Uterus (tissue), 2 donors: ENCODE data around the gene COL4A2.

Source experiments
- POLR2A ChIP-seq, 2 donors: fragments of 450-650 bp; IDR thresholded peaks; one replicate each; pipeline ENCODE4 v1.6.1; 2016; ENCODE audit warnings: antibody characterized with exemption in 2 of 2, mild to moderate bottlenecking in 1 of 2, moderate library complexity in 1 of 2
- TF ChIP-seq, protein P1 (sequence below), 4 experiments: fragments of 200-600 bp in 2 of 4; fragments of 450-650 bp in 2 of 4; sonication (generic) in 2 of 4; IDR thresholded peaks; one replicate each; pipeline ENCODE4 v1.5.1; 2016 to 2019; ENCODE audit warnings: antibody characterized with exemption in 4 of 4, mild to moderate bottlenecking in 2 of 4, moderate library complexity in 1 of 4

DNA sequence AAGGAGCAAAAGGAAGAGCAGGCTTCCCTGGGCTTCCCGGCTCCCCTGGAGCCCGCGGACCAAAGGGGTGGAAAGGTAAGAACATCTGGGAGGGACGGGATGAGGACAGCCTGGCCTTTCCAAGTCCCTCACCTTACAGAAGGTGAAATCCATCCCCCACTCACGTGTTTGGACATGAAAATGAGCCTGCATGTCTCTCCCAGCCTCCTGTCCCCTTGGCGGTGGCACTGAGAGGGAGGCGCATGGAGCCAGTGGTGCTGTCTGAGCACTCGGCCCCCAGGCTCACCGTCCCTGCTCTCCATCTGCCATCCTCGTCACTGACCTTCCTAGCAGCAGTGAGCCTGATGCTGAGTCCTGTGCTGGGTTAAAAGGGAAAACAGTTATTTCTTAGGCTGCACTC, 150.3 kb downstream of the COL4A2 start:
- TF ChIP-seq, protein P1, sequence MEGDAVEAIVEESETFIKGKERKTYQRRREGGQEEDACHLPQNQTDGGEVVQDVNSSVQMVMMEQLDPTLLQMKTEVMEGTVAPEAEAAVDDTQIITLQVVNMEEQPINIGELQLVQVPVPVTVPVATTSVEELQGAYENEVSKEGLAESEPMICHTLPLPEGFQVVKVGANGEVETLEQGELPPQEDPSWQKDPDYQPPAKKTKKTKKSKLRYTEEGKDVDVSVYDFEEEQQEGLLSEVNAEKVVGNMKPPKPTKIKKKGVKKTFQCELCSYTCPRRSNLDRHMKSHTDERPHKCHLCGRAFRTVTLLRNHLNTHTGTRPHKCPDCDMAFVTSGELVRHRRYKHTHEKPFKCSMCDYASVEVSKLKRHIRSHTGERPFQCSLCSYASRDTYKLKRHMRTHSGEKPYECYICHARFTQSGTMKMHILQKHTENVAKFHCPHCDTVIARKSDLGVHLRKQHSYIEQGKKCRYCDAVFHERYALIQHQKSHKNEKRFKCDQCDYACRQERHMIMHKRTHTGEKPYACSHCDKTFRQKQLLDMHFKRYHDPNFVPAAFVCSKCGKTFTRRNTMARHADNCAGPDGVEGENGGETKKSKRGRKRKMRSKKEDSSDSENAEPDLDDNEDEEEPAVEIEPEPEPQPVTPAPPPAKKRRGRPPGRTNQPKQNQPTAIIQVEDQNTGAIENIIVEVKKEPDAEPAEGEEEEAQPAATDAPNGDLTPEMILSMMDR (IDR thresholded peaks at IDR 0.05) = no peak
- TF ChIP-seq POLR2A (IDR thresholded peaks at IDR 0.05) = no peak
